Measurements from ENCODE around the gene FOXN3.

The FOXN3 gene

GRCh38 chr14:89339579-89339978, 77.5 kb downstream of the FOXN3 start:
- DNase-seq (ENCODE audit: low read depth in 3 of 3, low spot score in 1 of 3), result no peak

- DNase-seq (ENCODE audit: low read depth in 3 of 3, low spot score in 1 of 3), result no peak
These were observed 77.9 kb downstream of the FOXN3 start for GRCh38 chr14:89339158-89339557.

GRCh38 chr14:89336338-89336737, 80.7 kb downstream of the FOXN3 start:
- DNase-seq (ENCODE audit: low read depth in 3 of 3, low spot score in 1 of 3), result no peak

- DNase-seq (ENCODE audit: low read depth in 3 of 3, low spot score in 1 of 3), result no peak
These were observed 85.0 kb downstream of the FOXN3 start for GRCh38 chr14:89332031-89332430.

GRCh38 chr14:89331398-89331797, 85.6 kb downstream of the FOXN3 start:
- DNase-seq (ENCODE audit: low read depth in 3 of 3, low spot score in 1 of 3), result no peak

- DNase-seq (ENCODE audit: low read depth in 3 of 3, low spot score in 1 of 3), result no peak
These were observed 86.6 kb downstream of the FOXN3 start for GRCh38 chr14:89330236-89331002.

- DNase-seq (ENCODE audit: low read depth in 3 of 3, low spot score in 1 of 3), result no peak
These were observed 89.2 kb downstream of the FOXN3 start for GRCh38 chr14:89327771-89328212.

GRCh38 chr14:89325959-89326358, 91.1 kb downstream of the FOXN3 start:
- no peak for DNase-seq (ENCODE audit: low read depth in 3 of 3, low spot score in 1 of 3)

GRCh38 chr14:89325299-89325883, 91.6 kb downstream of the FOXN3 start:
- no peak for DNase-seq (ENCODE audit: low read depth in 3 of 3, low spot score in 1 of 3)

GRCh38 chr14:89324501-89325298, 92.3 kb downstream of the FOXN3 start:
- DNase-seq (ENCODE audit: low read depth in 3 of 3, low spot score in 1 of 3), result no peak

GRCh38 chr14:89320381-89321000, 96.5 kb downstream of the FOXN3 start:
- no peak for DNase-seq (ENCODE audit: low read depth in 3 of 3, low spot score in 1 of 3)

- no peak for DNase-seq (ENCODE audit: low read depth in 3 of 3, low spot score in 1 of 3)
These were observed 97.3 kb downstream of the FOXN3 start for GRCh38 chr14:89319687-89320086.

- no peak for DNase-seq (ENCODE audit: low read depth in 3 of 3, low spot score in 1 of 3)
These were observed 99.9 kb downstream of the FOXN3 start for GRCh38 chr14:89317051-89317691.

- DNase-seq (ENCODE audit: low read depth in 3 of 3, low spot score in 1 of 3), result no peak
These were observed 101.3 kb downstream of the FOXN3 start for GRCh38 chr14:89315493-89316470.

GRCh38 chr14:89314274-89314673, 102.8 kb downstream of the FOXN3 start:
- no peak for DNase-seq (ENCODE audit: low read depth in 3 of 3, low spot score in 1 of 3)

GRCh38 chr14:89312932-89313331, 104.1 kb downstream of the FOXN3 start:
- DNase-seq (ENCODE audit: low read depth in 3 of 3, low spot score in 1 of 3), result no peak

- no peak for DNase-seq (ENCODE audit: low read depth in 3 of 3, low spot score in 1 of 3)
These were observed 106.8 kb downstream of the FOXN3 start for GRCh38 chr14:89310211-89310610.

- DNase-seq (ENCODE audit: low read depth in 3 of 3, low spot score in 1 of 3), result no peak
These were observed 107.3 kb downstream of the FOXN3 start for GRCh38 chr14:89309670-89310177.

GRCh38 chr14:89308232-89308959, 108.6 kb downstream of the FOXN3 start:
- no peak for DNase-seq (ENCODE audit: low read depth in 3 of 3, low spot score in 1 of 3)

All from stimulated activated CD4-positive, alpha-beta T cell treated with anti-CD3 and anti-CD28 coated beads, TNF-alpha, amount 100 ng/mL, for 1 hour (primary cell).